ENCODE measurements around the gene ZNF467. TPM values are rescaled to one million over a fixed set of nuclear protein-coding genes. Genes with fewer than 3 reads are reported as not detected.

Gene ZNF467
- total and polyA plus RNA-seq, 2 donors (not counting 1 experiment from before 2014, with no cell fraction given): 0.39 to 1.1 TPM

DNA sequence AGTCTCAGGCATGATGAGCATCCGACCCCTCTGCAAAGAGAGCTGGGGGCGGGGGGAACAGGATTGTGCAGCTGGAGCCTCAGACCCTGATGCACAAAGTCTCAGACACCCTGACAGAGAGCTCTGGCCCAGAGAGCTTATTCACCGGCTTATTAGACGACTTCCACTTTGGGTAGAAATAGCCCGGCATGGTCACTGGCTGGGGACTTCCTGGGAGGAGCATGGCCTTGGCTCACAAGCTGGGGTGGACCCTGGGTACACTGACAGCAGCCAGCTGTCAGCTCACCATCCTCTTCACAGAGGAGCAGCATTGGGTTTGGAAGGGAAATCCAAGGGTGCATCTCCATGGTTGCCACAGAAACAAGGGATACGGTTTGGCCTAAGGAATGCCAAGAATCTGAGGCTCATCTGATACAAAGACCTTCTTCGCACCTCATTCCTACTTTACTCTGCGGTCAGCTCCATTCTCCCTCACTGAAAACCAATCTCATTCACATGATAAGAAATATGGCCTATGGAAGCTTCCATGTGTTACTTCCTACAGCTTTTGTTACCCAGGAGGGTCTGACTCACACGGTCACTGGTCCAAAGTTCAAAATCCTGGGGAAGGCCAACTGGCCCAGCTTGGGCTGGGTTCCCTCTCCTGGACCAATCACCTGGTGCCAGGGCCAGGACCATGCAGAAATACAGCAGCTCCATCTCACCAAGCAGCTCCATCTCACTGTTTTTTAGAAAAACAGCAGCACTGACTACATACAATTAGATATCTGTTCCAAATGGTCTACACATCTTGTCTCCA, 25.1 kb downstream of the ZNF467 start:
- no peaks in the 10 kb centered on the region for H3K36me3 ChIP-seq (replicated peaks in 1 of 2; ENCODE audit: control extremely low read depth in 1 of 2, control insufficient read depth in 1 of 2, extremely low read depth in 1 of 2, insufficient read depth in 2 of 2, low read length in 1 of 2)
- ATAC-seq (ENCODE audit: low read depth) (no peak), DNase-seq (no peak)
- intact Hi-C loops (cut with micrococcal nuclease): no loop called here
- ChIA-PET CTCF (interaction anchor here (1.0 kb wide), 2 partner anchors 26 to 86 kb away, joined by 3 read pairs; no protein-coding TSS in a partner anchor), POLR2A (no interaction called here)
- Mint-ChIP-seq H3K4me1 (no peaks in the 10 kb centered on the region), H3K27me3 (peaks cover 10% of the 10 kb centered on the region), H3K27ac (no peak overlapping the region), H3K9me3 (ENCODE audit: insufficient read depth) (no peaks in the 10 kb centered on the region), H3K4me3 (no peak overlapping the region)
- peaks cover 0 to 3% (median 0%) of the 10 kb centered on the region in 3 donors for H3K9me3 ChIP-seq (ENCODE audit: control extremely low read depth in 1 of 3, control insufficient read depth in 2 of 3, insufficient read depth in 1 of 3, low read length in 2 of 3)
- WGBS (ENCODE audit: insufficient coverage): 89% methylated on average over 9 of the region's 9 CpGs
- no peaks in the 10 kb centered on the region for H3K4me1 ChIP-seq (ENCODE audit: control insufficient read depth in 2 of 2, insufficient read depth in 2 of 2, low read length in 2 of 2)
- no peaks in the 10 kb centered on the region for H3K79me2 ChIP-seq (ENCODE audit: control insufficient read depth, insufficient read depth, low read length)
- H3K27me3 ChIP-seq (replicated peaks in 1 of 4; ENCODE audit: control extremely low read depth in 1 of 4, control insufficient read depth in 3 of 4, insufficient read depth in 4 of 4, low read length in 3 of 4): peaks cover 0 to 13% (median 0%) of the 10 kb centered on the region in 4 experiments
- H2AFZ ChIP-seq (ENCODE audit: insufficient read depth, low read depth, low read length, poor library complexity, severe bottlenecking): no peak overlapping the region
- TF ChIP-seq, protein P1, sequence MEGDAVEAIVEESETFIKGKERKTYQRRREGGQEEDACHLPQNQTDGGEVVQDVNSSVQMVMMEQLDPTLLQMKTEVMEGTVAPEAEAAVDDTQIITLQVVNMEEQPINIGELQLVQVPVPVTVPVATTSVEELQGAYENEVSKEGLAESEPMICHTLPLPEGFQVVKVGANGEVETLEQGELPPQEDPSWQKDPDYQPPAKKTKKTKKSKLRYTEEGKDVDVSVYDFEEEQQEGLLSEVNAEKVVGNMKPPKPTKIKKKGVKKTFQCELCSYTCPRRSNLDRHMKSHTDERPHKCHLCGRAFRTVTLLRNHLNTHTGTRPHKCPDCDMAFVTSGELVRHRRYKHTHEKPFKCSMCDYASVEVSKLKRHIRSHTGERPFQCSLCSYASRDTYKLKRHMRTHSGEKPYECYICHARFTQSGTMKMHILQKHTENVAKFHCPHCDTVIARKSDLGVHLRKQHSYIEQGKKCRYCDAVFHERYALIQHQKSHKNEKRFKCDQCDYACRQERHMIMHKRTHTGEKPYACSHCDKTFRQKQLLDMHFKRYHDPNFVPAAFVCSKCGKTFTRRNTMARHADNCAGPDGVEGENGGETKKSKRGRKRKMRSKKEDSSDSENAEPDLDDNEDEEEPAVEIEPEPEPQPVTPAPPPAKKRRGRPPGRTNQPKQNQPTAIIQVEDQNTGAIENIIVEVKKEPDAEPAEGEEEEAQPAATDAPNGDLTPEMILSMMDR (IDR thresholded peaks at IDR 0.05): no peak
- no peak for TF ChIP-seq EZH2 (IDR thresholded peaks at IDR 0.05; ENCODE audit: borderline replicate concordance, insufficient read depth, low read depth, low read length, poor library complexity, severe bottlenecking)
- no peak overlapping the region for H3K27ac ChIP-seq (ENCODE audit: low read length in 2 of 2)
- no peaks in the 10 kb centered on the region for H4K20me1 ChIP-seq (ENCODE audit: control insufficient read depth, insufficient read depth, low read length, poor library complexity, severe bottlenecking)
- H3K9ac ChIP-seq (ENCODE audit: low read length): no peak overlapping the region
- H3K4me3 ChIP-seq (ENCODE audit: control extremely low read depth in 1 of 5, extremely low read depth in 1 of 5, insufficient read depth in 1 of 5, low read depth in 2 of 5, low read length in 4 of 5): no peak overlapping the region
- no peak overlapping the region for H3K4me2 ChIP-seq (replicated peaks; ENCODE audit: low read depth, low read length, poor library complexity, severe bottlenecking)

All from B cell (primary cell).